NCI-H128 (cell line): ENCODE results near the gene TSPAN5.

Source experiments
- DNase-seq: peaks from one replicate; lab custom pipeline; 2025; ENCODE audit not compliant: unreplicated experiment; lab: John Stamatoyannopoulos, UW

The TSPAN5 gene

GRCh38 chr4:98601708-98602107 lies 56.7 kb downstream of the TSPAN5 start:
- DNase-seq = no peak

DNA sequence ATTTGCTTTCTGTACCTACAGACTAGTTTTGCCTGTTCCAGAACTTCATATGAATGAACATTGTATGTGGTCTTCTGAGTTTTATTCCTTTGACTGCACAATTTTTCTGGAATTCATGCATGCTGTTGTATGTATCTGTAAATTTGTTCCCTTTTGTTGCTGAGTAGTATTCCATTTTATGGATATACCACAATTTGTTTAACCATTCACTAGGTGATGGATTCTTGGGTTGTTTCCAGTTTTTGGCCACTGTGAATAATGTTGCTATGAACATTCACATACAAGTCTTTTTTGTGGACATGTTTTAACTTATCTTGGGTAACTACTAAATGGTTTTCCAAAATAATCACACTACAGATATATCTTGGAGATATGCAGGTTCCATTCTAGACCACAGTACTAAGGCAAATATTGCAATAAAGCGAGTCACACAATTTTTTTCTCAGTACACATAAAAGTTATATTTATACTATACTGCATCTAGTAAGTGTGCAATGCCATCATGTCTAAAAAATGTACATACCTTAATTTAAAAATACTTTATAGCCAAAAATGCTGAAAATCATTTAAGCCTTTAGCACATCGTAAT lies 58.7 kb downstream of the TSPAN5 start:
- DNase-seq = no peak

GRCh38 chr4:98586962-98587354 lies 71.5 kb downstream of the TSPAN5 start:
- no peak for DNase-seq

- no peak for DNase-seq
Observed at GRCh38 chr4:98586291-98586961, 72.0 kb downstream of the TSPAN5 start.

DNA sequence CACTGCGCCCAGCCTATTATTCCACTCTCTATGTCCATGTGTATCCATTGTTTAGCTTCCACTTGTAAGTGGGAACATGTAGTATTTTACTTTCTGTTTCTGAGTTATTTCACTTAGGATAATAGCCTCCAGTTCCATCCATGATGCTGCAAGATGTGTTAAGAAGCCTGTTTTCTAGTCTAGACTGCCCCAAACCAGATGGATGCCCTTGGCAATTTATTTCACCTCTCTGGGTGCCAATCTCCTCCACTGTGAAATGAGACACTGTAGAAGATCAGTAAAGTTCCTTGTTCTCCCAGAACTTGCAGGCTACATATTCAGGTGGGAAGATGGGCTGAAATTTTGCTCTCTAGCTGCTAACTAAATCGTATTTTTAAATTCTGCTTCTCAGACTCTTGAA lies 72.8 kb downstream of the TSPAN5 start:
- no peak for DNase-seq

GRCh38 chr4:98584265-98584664 lies 74.1 kb downstream of the TSPAN5 start:
- no peak for DNase-seq

GRCh38 chr4:98583265-98583664 lies 75.1 kb downstream of the TSPAN5 start:
- DNase-seq = no peak

DNA sequence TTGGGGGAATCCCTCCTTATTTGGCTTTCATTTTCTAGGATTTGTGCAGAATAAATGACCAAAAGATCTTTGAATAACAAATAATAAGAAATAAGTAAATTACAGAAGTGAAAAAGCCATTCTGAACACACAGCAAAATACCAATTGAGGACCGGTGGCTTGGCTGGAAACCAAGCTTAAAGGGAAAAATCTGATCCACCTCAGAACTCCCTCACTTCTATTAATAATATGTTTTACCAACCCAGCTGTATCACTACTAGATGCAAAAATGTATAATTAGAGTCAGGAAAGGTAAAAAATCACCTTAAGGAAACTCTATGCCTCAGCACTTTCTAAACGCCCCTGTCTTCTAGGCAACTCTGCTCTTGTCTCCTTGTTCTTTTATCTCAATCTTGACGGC lies 77.3 kb downstream of the TSPAN5 start:
- no peak for DNase-seq

GRCh38 chr4:98577956-98578355 lies 80.5 kb downstream of the TSPAN5 start:
- no peak for DNase-seq

- DNase-seq = no peak
Observed at GRCh38 chr4:98574816-98575215, 83.6 kb downstream of the TSPAN5 start.

DNA sequence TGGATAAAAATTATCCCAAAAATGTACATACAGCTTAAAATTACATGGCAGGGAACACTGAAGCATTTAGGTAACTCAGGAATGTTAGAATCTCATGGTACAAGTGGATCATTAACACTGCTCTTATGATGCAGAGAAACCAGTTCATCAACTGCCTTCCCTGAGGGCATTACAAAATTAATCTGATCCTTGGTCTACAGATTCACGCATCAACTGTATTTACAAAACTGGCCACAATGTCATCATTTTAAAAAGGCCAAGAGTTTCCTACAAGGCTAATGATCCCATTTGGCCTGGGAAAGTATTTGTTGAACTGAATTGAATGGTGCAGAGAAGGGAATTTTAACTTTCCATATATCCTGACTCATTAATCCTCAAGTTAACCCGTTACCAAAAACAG lies 84.6 kb downstream of the TSPAN5 start:
- DNase-seq = no peak

- DNase-seq = no peak
Observed at GRCh38 chr4:98572697-98573096, 85.7 kb downstream of the TSPAN5 start.

DNA sequence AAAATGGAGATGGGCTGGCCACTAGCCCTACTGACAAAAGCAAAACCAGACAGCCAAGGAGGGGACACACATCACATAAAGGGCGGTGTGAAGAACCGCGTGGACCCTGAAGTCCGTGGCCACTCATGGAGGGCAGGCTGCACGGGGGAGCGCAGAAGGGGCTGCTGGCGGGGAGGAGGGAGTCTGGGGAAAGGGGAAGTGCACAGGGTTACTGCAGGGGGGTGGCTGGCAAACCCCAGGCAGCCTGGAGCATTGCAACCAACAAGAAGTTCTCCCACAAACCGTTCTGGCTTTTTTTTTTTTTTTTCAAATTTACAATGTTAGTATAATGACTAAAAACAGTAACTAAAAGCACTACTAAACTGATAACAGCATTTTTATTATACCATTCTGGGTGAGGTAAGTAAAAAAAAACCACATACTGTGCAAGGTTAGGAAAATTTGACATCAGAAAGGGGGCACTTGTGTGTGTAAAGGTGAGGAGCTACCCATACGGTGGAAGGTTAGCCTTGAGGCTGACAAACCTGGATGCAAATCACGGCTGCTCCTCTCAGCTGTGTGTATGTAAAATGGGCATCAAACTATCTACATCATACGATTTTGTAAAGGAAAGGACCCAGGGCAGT lies 87.1 kb downstream of the TSPAN5 start:
- DNase-seq = no peak

GRCh38 chr4:98570151-98570797 lies 88.1 kb downstream of the TSPAN5 start:
- DNase-seq = no peak

DNA sequence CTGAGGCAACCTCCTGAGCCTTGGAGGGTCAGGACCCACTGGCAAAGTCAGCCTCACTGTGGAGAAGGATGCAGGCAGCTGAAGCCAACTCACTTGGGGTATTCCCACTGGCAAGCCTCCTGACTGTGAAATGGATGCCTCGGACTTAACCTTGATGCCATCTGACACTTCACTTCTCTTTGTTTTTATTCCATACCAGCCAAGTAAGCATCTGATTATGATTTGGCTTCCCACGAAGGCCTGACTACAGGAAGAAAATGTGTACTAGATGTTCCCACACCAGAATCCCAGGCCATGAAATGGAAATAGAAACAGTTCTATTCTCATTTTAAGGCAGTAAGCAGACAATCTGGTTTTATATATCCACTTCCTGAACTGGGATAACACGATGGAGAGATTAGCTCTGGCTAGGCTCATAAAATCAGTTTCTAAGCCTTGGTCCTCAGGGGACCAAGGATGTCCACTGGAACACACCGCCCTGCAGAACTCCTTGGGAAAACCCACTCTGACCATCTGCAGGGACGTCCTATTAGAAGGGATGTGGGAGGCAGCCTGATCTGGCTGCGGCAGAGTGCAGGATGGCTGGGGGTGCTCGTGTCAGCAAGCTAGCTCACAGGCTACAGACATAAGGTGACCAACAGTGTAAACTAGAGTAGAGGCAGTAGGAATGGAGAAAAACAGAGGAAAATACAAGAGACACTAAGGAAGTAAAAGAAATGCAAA lies 89.3 kb downstream of the TSPAN5 start:
- DNase-seq = no peak

GRCh38 chr4:98567611-98568010 lies 90.8 kb downstream of the TSPAN5 start:
- DNase-seq = no peak

GRCh38 chr4:98566361-98567008 lies 91.9 kb downstream of the TSPAN5 start:
- no peak for DNase-seq

- DNase-seq = no peak
Observed at GRCh38 chr4:98565681-98566301, 92.6 kb downstream of the TSPAN5 start.

DNA sequence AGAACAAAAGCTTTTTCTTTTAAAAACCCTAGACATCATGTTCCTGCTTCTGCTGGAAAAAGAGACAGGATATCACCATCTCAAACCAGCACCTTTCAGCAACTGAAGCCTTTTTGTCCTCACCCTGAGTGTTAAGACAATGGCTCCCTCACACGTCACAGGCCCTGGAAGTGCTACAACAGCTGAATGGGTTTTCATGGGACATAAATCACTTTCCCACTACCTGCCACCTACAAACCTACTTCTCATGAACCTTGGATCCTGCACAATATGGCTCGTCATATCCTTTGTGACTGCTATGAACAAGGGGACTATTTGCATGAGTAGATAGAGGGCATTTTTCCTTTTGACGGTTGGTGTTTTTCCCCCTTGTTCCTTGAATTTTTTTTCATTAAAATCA lies 93.6 kb downstream of the TSPAN5 start:
- DNase-seq = no peak

DNA sequence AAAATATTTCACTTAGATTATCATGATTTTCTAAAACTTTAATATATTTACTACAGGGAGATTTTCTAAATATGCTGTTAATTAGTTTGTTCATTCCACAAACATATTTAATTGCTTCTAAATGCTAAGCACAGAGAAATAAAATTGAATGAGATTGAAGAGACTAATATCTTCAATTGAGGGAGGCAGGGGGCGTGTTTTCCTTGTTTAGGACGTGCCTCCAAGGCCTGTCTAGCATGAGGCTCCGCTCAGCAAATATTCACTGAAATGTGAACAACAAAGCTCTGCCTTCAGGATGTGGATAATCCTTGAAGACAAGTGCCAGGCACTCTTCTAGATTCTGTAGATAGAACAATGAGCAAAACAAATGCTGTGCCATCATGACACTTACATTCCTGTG lies 98.1 kb downstream of the TSPAN5 start:
- no peak for DNase-seq
